Epithelial cell of esophagus (primary cell): ENCODE results near the gene FYB2.

Experiments used
- DNase-seq: peaks from one replicate; pipeline ENCODE4 v3.0.0; 2010; ENCODE audit warnings: low read depth
- H3K4me3 ChIP-seq: 2 replicates; pipeline ENCODE4 v1.5.1; 2011; ENCODE audit warnings: mild to moderate bottlenecking, low read length, control low read depth
- CTCF ChIP-seq: IDR thresholded peaks from 2 replicates; pipeline ENCODE4 v1.5.1; 2011; ENCODE audit warnings: low read depth, mild to moderate bottlenecking, low read length, control low read depth, inconsistent platforms; ENCODE audit not compliant: insufficient read depth; ENCODE audit errors: missing control alignments

The FYB2 gene

GRCh38 chr1:56816909-56817308 lies 2.3 kb downstream of the FYB2 start:
- H3K4me3 ChIP-seq, result no peak overlapping the region
- TF ChIP-seq CTCF, result no peak
- peak; percentile 46 for DNase-seq

- no peak for TF ChIP-seq CTCF
- no peak for DNase-seq
- no peak overlapping the region for H3K4me3 ChIP-seq
These were observed 2.9 kb downstream of the FYB2 start for GRCh38 chr1:56816264-56816663.

- no peak overlapping the region for H3K4me3 ChIP-seq
- no peak for DNase-seq
- TF ChIP-seq CTCF, result no peak
These were observed 5.0 kb downstream of the FYB2 start for GRCh38 chr1:56814205-56814604.

GRCh38 chr1:56811331-56811730 lies 7.9 kb downstream of the FYB2 start:
- TF ChIP-seq CTCF, result no peak
- no peak overlapping the region for H3K4me3 ChIP-seq
- no peak for DNase-seq

GRCh38 chr1:56808410-56808809 lies 10.8 kb downstream of the FYB2 start:
- DNase-seq, result no peak
- TF ChIP-seq CTCF, result no peak
- H3K4me3 ChIP-seq, result no peak overlapping the region

GRCh38 chr1:56806804-56807203 lies 12.4 kb downstream of the FYB2 start:
- DNase-seq, result no peak
- TF ChIP-seq CTCF, result no peak
- no peak overlapping the region for H3K4me3 ChIP-seq

- no peak overlapping the region for H3K4me3 ChIP-seq
- peak; percentile 66 for TF ChIP-seq CTCF
- peak; percentile 53 for DNase-seq
These were observed 15.5 kb downstream of the FYB2 start for GRCh38 chr1:56803561-56804156.
